Measurements from ENCODE around the gene PPARG. TPM values are rescaled to one million over a fixed set of nuclear protein-coding genes. Genes with fewer than 3 reads are reported as not detected.

PPARG gene
- polyA plus RNA-seq, 4 donors: 26.8 to 51.6 (median 32.3) TPM

GRCh38 chr3:12401208-12401607 is 112.3 kb downstream of the PPARG start:
- DNase-seq (ENCODE audit: low read depth in 4 of 4, low spot score in 3 of 4): no peak

- peak in 2 of 4 donors; percentile 39 to 48 for DNase-seq (ENCODE audit: low read depth in 4 of 4, low spot score in 3 of 4)
Observed at GRCh38 chr3:12405432-12406272, 116.8 kb downstream of the PPARG start.

GRCh38 chr3:12408984-12409683 is 120.3 kb downstream of the PPARG start:
- DNase-seq (ENCODE audit: low read depth in 4 of 4, low spot score in 3 of 4): no peak

GRCh38 chr3:12409684-12410596 is 121.1 kb downstream of the PPARG start:
- no peak for DNase-seq (ENCODE audit: low read depth in 4 of 4, low spot score in 3 of 4)

GRCh38 chr3:12413721-12414255 is 124.9 kb downstream of the PPARG start:
- DNase-seq (ENCODE audit: low read depth in 4 of 4, low spot score in 3 of 4): no peak

GRCh38 chr3:12415014-12415680 is 126.3 kb downstream of the PPARG start:
- DNase-seq (ENCODE audit: low read depth in 4 of 4, low spot score in 3 of 4): no peak

- no peak for DNase-seq (ENCODE audit: low read depth in 4 of 4, low spot score in 3 of 4)
Observed at GRCh38 chr3:12416731-12417130, 127.9 kb downstream of the PPARG start.

- DNase-seq (ENCODE audit: low read depth in 4 of 4, low spot score in 3 of 4): no peak
Observed at GRCh38 chr3:12420393-12420792, 131.5 kb downstream of the PPARG start.

- no peak for DNase-seq (ENCODE audit: low read depth in 4 of 4, low spot score in 3 of 4)
Observed at GRCh38 chr3:12421132-12421531, 132.3 kb downstream of the PPARG start.

- DNase-seq (ENCODE audit: low read depth in 4 of 4, low spot score in 3 of 4): no peak
Observed at GRCh38 chr3:12423131-12423530, 134.3 kb downstream of the PPARG start.

GRCh38 chr3:12423918-12424630 is 135.2 kb downstream of the PPARG start:
- DNase-seq (ENCODE audit: low read depth in 4 of 4, low spot score in 3 of 4): no peak

GRCh38 chr3:12424635-12425319 is 135.9 kb downstream of the PPARG start:
- DNase-seq (ENCODE audit: low read depth in 4 of 4, low spot score in 3 of 4): no peak

GRCh38 chr3:12425850-12426579 is 137.1 kb downstream of the PPARG start:
- DNase-seq (ENCODE audit: low read depth in 4 of 4, low spot score in 3 of 4): no peak

- DNase-seq (ENCODE audit: low read depth in 4 of 4, low spot score in 3 of 4): no peak
Observed at GRCh38 chr3:12427551-12427950, 138.7 kb downstream of the PPARG start.

GRCh38 chr3:12428126-12428525 is 139.3 kb downstream of the PPARG start:
- no peak for DNase-seq (ENCODE audit: low read depth in 4 of 4, low spot score in 3 of 4)

- no peak for DNase-seq (ENCODE audit: low read depth in 4 of 4, low spot score in 3 of 4)
Observed at GRCh38 chr3:12430086-12430485, 141.2 kb downstream of the PPARG start.

- no peak for DNase-seq (ENCODE audit: low read depth in 4 of 4, low spot score in 3 of 4)
Observed at GRCh38 chr3:12433823-12434222, 145.0 kb downstream of the PPARG start.

GRCh38 chr3:12436514-12437220 is 147.8 kb downstream of the PPARG start:
- DNase-seq (ENCODE audit: low read depth in 4 of 4, low spot score in 3 of 4): no peak
